ENCODE measurements around the gene PLCB4.

PLCB4 gene

DNA sequence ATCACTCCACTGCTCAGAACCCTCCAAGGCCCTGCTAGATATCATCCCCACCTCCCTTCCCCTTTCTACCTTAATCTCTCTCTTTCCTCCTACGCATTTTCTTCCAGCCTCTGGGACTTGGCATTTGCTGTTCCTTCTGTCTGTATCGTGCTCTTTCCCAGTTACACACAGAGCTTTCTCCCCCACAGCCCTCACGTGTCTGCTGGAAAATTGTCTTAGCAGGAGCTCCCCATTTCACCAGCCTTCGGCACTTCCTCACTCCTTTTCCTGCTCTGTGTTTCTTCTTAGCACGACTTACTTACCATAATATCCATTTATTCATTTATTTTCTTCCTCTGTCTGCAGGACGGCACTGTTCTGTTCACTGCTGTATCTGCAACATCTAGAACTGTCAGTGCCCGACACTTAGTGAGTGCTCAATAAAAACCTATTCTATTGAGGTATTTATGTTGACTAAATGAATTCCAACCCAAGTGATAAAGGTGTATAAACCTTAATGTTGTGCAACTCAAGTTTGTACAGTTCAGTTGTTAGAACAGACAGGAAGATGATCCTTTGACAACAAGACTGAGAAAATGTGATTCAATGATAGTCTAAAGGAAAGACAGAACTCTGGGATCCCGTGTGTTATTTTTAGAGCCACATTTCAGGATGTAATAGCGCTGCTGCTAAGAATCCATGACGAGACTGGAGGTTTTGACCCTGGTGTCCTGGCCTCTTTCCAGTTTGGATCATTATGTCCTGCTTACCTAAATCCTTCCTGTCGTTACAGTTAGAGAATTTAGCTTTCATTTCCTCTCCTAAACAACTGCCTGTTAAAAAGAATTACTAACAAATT is 275.4 kb downstream of the PLCB4 start:
- H3K23ac ChIP-seq (ENCODE audit: low read length in 2 of 2), result no peak overlapping the region
- peak overlapping the region; percentile 77 for H3K27ac ChIP-seq (ENCODE audit: low read length, poor library complexity, severe bottlenecking)
- H3K14ac ChIP-seq (ENCODE audit: low read length in 2 of 2), result no peak overlapping the region
- no peak overlapping the region for H3K4me3 ChIP-seq (ENCODE audit: insufficient read depth in 1 of 2, low read depth in 1 of 2, low read length in 2 of 2)
- no peak overlapping the region for H2BK5ac ChIP-seq (ENCODE audit: low read depth, low read length, poor library complexity, severe bottlenecking)
- no peak overlapping the region for H3K9ac ChIP-seq (ENCODE audit: low read length)
- 24% methylated on average over 11 of the region's 11 CpGs for WGBS
- no peak overlapping the region for H2AFZ ChIP-seq (ENCODE audit: low read depth, low read length)
- H2AK5ac ChIP-seq (ENCODE audit: low read length, severe bottlenecking), result peak overlapping the region; percentile 11
- H3K18ac ChIP-seq (ENCODE audit: low read depth in 1 of 2, low read length in 2 of 2), result peak overlapping the region; percentile 30 to 47
- H4K91ac ChIP-seq (ENCODE audit: low read length), result no peak overlapping the region
- no peak overlapping the region for H2BK120ac ChIP-seq (ENCODE audit: low read depth, low read length)
- no peaks in the 10 kb centered on the region for H3K27me3 ChIP-seq (ENCODE audit: control insufficient read depth in 1 of 2, insufficient read depth in 1 of 2, low read length in 2 of 2)
- H3K36me3 ChIP-seq (ENCODE audit: control insufficient read depth in 1 of 2, insufficient read depth in 2 of 2, low read depth in 1 of 2, low read length in 2 of 2), result peaks cover 0 to 2% of the 10 kb centered on the region in 2 experiments
- peak overlapping the region; percentile 39 for H4K8ac ChIP-seq (ENCODE audit: low read length)
- H3K4me1 ChIP-seq (ENCODE audit: control insufficient read depth, insufficient read depth, low read depth, low read length), result peaks cover 6% of the 10 kb centered on the region
- DNase-seq, result peak; percentile 92
- no peak overlapping the region for H2BK15ac ChIP-seq (ENCODE audit: low read depth, poor library complexity, severe bottlenecking)
- H3K79me1 ChIP-seq (replicated peaks; ENCODE audit: low read length, poor library complexity, severe bottlenecking), result peaks cover 8% of the 10 kb centered on the region
- H3K4me2 ChIP-seq (ENCODE audit: low read length, poor library complexity, severe bottlenecking), result no peak overlapping the region
- no peaks in the 10 kb centered on the region for H3K9me3 ChIP-seq (ENCODE audit: control insufficient read depth, low read length)
- H2BK12ac ChIP-seq (ENCODE audit: low read length in 2 of 2), result peak overlapping the region; percentile 38 to 40
- H3K4ac ChIP-seq (ENCODE audit: low read depth in 1 of 2, low read length in 2 of 2), result peak overlapping the region in 1 of 2 experiments; percentile 24

GRCh38 chr20:9348316-9348715 is 279.4 kb downstream of the PLCB4 start:
- 77% methylated on average over 3 of the region's 3 CpGs for WGBS
- no peak overlapping the region for H2AFZ ChIP-seq (ENCODE audit: low read depth, low read length)
- peaks cover 12% of the 10 kb centered on the region for H3K79me1 ChIP-seq (replicated peaks; ENCODE audit: low read length, poor library complexity, severe bottlenecking)
- H2BK5ac ChIP-seq (ENCODE audit: low read depth, low read length, poor library complexity, severe bottlenecking), result no peak overlapping the region
- no peak overlapping the region for H4K91ac ChIP-seq (ENCODE audit: low read length)
- peaks cover 0 to 5% of the 10 kb centered on the region in 2 experiments for H3K36me3 ChIP-seq (ENCODE audit: control insufficient read depth in 1 of 2, insufficient read depth in 2 of 2, low read depth in 1 of 2, low read length in 2 of 2)
- H3K27ac ChIP-seq (ENCODE audit: low read length, poor library complexity, severe bottlenecking), result peak overlapping the region; percentile 28
- H4K8ac ChIP-seq (ENCODE audit: low read length), result no peak overlapping the region
- no peak overlapping the region for H2BK120ac ChIP-seq (ENCODE audit: low read depth, low read length)
- no peak overlapping the region for H3K4me2 ChIP-seq (ENCODE audit: low read length, poor library complexity, severe bottlenecking)
- H3K4me3 ChIP-seq (ENCODE audit: insufficient read depth in 1 of 2, low read depth in 1 of 2, low read length in 2 of 2), result no peak overlapping the region
- H2BK15ac ChIP-seq (ENCODE audit: low read depth, poor library complexity, severe bottlenecking), result no peak overlapping the region
- H3K23ac ChIP-seq (ENCODE audit: low read length in 2 of 2), result no peak overlapping the region
- no peak overlapping the region for H3K18ac ChIP-seq (ENCODE audit: low read depth in 1 of 2, low read length in 2 of 2)
- no peak overlapping the region for H2AK5ac ChIP-seq (ENCODE audit: low read length, severe bottlenecking)
- no peak overlapping the region for H2BK12ac ChIP-seq (ENCODE audit: low read length in 2 of 2)
- no peak overlapping the region for H3K14ac ChIP-seq (ENCODE audit: low read length in 2 of 2)
- DNase-seq, result no peak
- H3K9ac ChIP-seq (ENCODE audit: low read length), result no peak overlapping the region
- H3K4ac ChIP-seq (ENCODE audit: low read depth in 1 of 2, low read length in 2 of 2), result no peak overlapping the region
- H3K27me3 ChIP-seq (ENCODE audit: control insufficient read depth in 1 of 2, insufficient read depth in 1 of 2, low read length in 2 of 2), result no peaks in the 10 kb centered on the region
- no peaks in the 10 kb centered on the region for H3K9me3 ChIP-seq (ENCODE audit: control insufficient read depth, low read length)
- peaks cover 6% of the 10 kb centered on the region for H3K4me1 ChIP-seq (ENCODE audit: control insufficient read depth, insufficient read depth, low read depth, low read length)

DNA sequence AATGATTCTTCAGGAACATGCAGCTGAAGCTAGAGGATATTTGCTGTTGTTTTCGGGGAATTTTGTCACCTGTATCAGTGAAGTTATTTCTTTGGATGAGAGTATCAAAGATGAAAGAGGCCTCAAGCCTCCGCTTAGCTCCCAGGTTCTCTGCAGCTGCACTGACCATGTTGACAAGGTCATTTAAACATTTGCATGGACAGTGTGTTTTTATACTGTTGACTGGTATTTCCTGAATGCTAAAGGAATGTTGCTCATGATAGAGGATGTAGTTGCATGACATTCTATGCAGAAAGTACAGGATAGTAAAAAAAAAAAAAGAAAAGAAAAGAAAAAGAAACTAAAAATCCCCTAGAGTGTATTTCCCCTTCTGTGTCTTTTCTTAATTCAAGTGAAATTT is 279.9 kb downstream of the PLCB4 start:
- H3K4me2 ChIP-seq (ENCODE audit: low read length, poor library complexity, severe bottlenecking), result no peak overlapping the region
- 59% methylated on average over 2 of the region's 2 CpGs for WGBS
- H2BK12ac ChIP-seq (ENCODE audit: low read length in 2 of 2), result no peak overlapping the region
- H2BK120ac ChIP-seq (ENCODE audit: low read depth, low read length), result no peak overlapping the region
- no peaks in the 10 kb centered on the region for H3K27me3 ChIP-seq (ENCODE audit: control insufficient read depth in 1 of 2, insufficient read depth in 1 of 2, low read length in 2 of 2)
- H2AFZ ChIP-seq (ENCODE audit: low read depth, low read length), result no peak overlapping the region
- H4K91ac ChIP-seq (ENCODE audit: low read length), result no peak overlapping the region
- peak overlapping the region; percentile 28 for H3K27ac ChIP-seq (ENCODE audit: low read length, poor library complexity, severe bottlenecking)
- no peak overlapping the region for H3K23ac ChIP-seq (ENCODE audit: low read length in 2 of 2)
- no peak overlapping the region for H2BK5ac ChIP-seq (ENCODE audit: low read depth, low read length, poor library complexity, severe bottlenecking)
- H4K8ac ChIP-seq (ENCODE audit: low read length), result no peak overlapping the region
- no peak overlapping the region for H3K18ac ChIP-seq (ENCODE audit: low read depth in 1 of 2, low read length in 2 of 2)
- H3K9me3 ChIP-seq (ENCODE audit: control insufficient read depth, low read length), result no peaks in the 10 kb centered on the region
- H3K79me1 ChIP-seq (replicated peaks; ENCODE audit: low read length, poor library complexity, severe bottlenecking), result peaks cover 14% of the 10 kb centered on the region
- peaks cover 8% of the 10 kb centered on the region for H3K4me1 ChIP-seq (ENCODE audit: control insufficient read depth, insufficient read depth, low read depth, low read length)
- peak; percentile 26 for DNase-seq
- H3K36me3 ChIP-seq (ENCODE audit: control insufficient read depth in 1 of 2, insufficient read depth in 2 of 2, low read depth in 1 of 2, low read length in 2 of 2), result peaks cover 0 to 8% of the 10 kb centered on the region in 2 experiments
- no peak overlapping the region for H3K4ac ChIP-seq (ENCODE audit: low read depth in 1 of 2, low read length in 2 of 2)
- no peak overlapping the region for H2BK15ac ChIP-seq (ENCODE audit: low read depth, poor library complexity, severe bottlenecking)
- no peak overlapping the region for H2AK5ac ChIP-seq (ENCODE audit: low read length, severe bottlenecking)
- no peak overlapping the region for H3K4me3 ChIP-seq (ENCODE audit: insufficient read depth in 1 of 2, low read depth in 1 of 2, low read length in 2 of 2)
- no peak overlapping the region for H3K14ac ChIP-seq (ENCODE audit: low read length in 2 of 2)
- no peak overlapping the region for H3K9ac ChIP-seq (ENCODE audit: low read length)

GRCh38 chr20:9349249-9349648 is 280.4 kb downstream of the PLCB4 start:
- H3K18ac ChIP-seq (ENCODE audit: low read depth in 1 of 2, low read length in 2 of 2), result no peak overlapping the region
- H4K91ac ChIP-seq (ENCODE audit: low read length), result no peak overlapping the region
- H4K8ac ChIP-seq (ENCODE audit: low read length), result no peak overlapping the region
- no peak overlapping the region for H3K23ac ChIP-seq (ENCODE audit: low read length in 2 of 2)
- no peak overlapping the region for H2AK5ac ChIP-seq (ENCODE audit: low read length, severe bottlenecking)
- no peak overlapping the region for H2BK120ac ChIP-seq (ENCODE audit: low read depth, low read length)
- H3K4ac ChIP-seq (ENCODE audit: low read depth in 1 of 2, low read length in 2 of 2), result no peak overlapping the region
- no peak overlapping the region for H3K4me3 ChIP-seq (ENCODE audit: insufficient read depth in 1 of 2, low read depth in 1 of 2, low read length in 2 of 2)
- H2BK5ac ChIP-seq (ENCODE audit: low read depth, low read length, poor library complexity, severe bottlenecking), result no peak overlapping the region
- H2AFZ ChIP-seq (ENCODE audit: low read depth, low read length), result no peak overlapping the region
- no peak overlapping the region for H2BK15ac ChIP-seq (ENCODE audit: low read depth, poor library complexity, severe bottlenecking)
- no peak overlapping the region for H3K14ac ChIP-seq (ENCODE audit: low read length in 2 of 2)
- H2BK12ac ChIP-seq (ENCODE audit: low read length in 2 of 2), result no peak overlapping the region
- no peak for DNase-seq
- 94% methylated on average over 3 of the region's 4 CpGs for WGBS
- peaks cover 14% of the 10 kb centered on the region for H3K79me1 ChIP-seq (replicated peaks; ENCODE audit: low read length, poor library complexity, severe bottlenecking)
- no peak overlapping the region for H3K27ac ChIP-seq (ENCODE audit: low read length, poor library complexity, severe bottlenecking)
- H3K9ac ChIP-seq (ENCODE audit: low read length), result no peak overlapping the region
- H3K4me2 ChIP-seq (ENCODE audit: low read length, poor library complexity, severe bottlenecking), result no peak overlapping the region
- H3K9me3 ChIP-seq (ENCODE audit: control insufficient read depth, low read length), result no peaks in the 10 kb centered on the region
- no peaks in the 10 kb centered on the region for H3K27me3 ChIP-seq (ENCODE audit: control insufficient read depth in 1 of 2, insufficient read depth in 1 of 2, low read length in 2 of 2)
- peaks cover 6% of the 10 kb centered on the region for H3K4me1 ChIP-seq (ENCODE audit: control insufficient read depth, insufficient read depth, low read depth, low read length)
- H3K36me3 ChIP-seq (ENCODE audit: control insufficient read depth in 1 of 2, insufficient read depth in 2 of 2, low read depth in 1 of 2, low read length in 2 of 2), result peaks cover 0 to 8% of the 10 kb centered on the region in 2 experiments
